Esophagus muscularis mucosa (tissue), 4 donors: ENCODE measurements around the gene MSI2.

Experiments
- EP300 ChIP-seq: sonication (generic); formaldehyde crosslinking; IDR thresholded peaks from one replicate; pipeline ENCODE4 v1.6.1; 2017; ENCODE audit warnings: antibody characterized with exemption
- POLR2A ChIP-seq: fragments of 450-650 bp; IDR thresholded peaks from one replicate; pipeline ENCODE4 v1.6.1; 2017; ENCODE audit warnings: antibody characterized with exemption, moderate library complexity, mild to moderate bottlenecking, low read depth
- TF ChIP-seq, protein P1 (sequence below), 3 experiments: fragments of 200-600 bp in 2 of 3; fragments of 450-650 bp in 1 of 3; sonication (generic) in 2 of 3; IDR thresholded peaks; one replicate each; pipeline ENCODE4 v1.5.1; 2017 to 2019; ENCODE audit warnings: antibody characterized with exemption in 3 of 3, mild to moderate bottlenecking in 2 of 3, moderate library complexity in 1 of 3

DNA sequence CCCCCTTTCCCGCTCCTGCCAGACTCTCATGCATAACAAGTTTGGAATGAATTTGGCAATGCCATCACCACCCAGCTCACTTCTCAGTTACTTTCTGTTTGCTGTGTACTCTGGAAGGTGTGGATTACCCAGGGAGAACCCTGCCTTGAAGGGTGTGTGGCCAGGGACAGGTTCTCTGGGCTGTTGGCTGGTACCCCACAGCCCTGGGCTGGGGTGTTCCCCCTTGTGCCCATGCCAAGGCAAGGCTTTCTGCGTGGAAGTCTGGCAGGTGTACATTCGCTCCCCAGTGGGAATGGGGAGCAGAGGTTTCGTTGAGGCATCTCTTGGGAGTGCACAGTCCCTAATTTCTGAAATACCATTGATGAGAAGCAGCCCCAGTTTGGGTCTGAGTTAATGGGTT is 301.1 kb downstream of the MSI2 start:
- TF ChIP-seq, protein P1, sequence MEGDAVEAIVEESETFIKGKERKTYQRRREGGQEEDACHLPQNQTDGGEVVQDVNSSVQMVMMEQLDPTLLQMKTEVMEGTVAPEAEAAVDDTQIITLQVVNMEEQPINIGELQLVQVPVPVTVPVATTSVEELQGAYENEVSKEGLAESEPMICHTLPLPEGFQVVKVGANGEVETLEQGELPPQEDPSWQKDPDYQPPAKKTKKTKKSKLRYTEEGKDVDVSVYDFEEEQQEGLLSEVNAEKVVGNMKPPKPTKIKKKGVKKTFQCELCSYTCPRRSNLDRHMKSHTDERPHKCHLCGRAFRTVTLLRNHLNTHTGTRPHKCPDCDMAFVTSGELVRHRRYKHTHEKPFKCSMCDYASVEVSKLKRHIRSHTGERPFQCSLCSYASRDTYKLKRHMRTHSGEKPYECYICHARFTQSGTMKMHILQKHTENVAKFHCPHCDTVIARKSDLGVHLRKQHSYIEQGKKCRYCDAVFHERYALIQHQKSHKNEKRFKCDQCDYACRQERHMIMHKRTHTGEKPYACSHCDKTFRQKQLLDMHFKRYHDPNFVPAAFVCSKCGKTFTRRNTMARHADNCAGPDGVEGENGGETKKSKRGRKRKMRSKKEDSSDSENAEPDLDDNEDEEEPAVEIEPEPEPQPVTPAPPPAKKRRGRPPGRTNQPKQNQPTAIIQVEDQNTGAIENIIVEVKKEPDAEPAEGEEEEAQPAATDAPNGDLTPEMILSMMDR (IDR thresholded peaks at IDR 0.05), result no peak
- no peak for TF ChIP-seq POLR2A
- TF ChIP-seq EP300, result no peak
